HG03439 (cell line): Measurements from ENCODE around the gene IDH1.
"Not testable (repeated sequence)": the region's sequence is repeated elsewhere in the genome, so short reads cannot be mapped to it uniquely, and the experiment has no call there.

Experiments used
- ATAC-seq: cut with Tn5 transposase; IDR thresholded peaks from one replicate; pipeline ENCODE4 v1.9.1; 2021; ENCODE audit warnings: mild to moderate bottlenecking, moderate library complexity; ENCODE audit not compliant: unreplicated experiment

Gene IDH1

DNA sequence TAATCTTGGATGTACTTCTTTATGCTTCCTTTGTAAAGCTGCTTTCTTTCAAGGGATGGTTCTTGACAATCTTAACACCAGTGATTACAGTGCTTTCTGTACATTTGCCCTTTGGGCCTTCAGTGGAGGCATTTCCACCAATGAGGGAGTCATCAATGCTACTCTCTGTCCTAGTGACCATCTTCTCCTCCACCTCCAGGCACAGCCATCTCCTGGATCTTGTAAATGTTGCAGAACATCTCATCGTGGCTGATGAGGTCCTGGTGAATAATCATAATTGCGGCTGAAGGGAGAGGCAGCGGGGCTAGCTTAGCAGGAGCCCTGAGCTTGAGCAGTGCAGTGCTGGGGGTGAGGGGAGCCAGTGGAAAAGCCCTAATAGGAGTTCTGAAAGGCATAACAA lies 32.5 kb downstream of the IDH1 start:
- no peak for ATAC-seq

DNA sequence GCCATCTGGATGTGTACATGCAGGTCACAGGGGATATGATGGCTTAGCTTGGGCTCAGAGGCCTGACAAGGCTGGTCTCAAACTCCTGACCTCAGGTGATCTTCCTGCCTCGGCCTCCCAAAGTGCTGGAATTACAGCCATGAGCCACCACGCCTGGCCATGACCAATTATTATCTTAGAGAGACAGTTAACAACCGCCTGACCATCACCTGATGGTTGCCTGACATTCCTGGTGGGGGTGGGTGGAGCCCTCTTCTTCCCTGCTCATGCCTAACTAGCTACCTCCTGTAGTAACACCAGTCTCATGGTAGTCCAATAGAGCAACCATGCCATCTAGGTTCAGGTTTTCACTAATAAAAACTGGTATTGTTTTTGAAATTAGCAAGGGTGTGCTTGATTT lies 33.0 kb downstream of the IDH1 start:
- ATAC-seq = not testable (repeated sequence)

DNA sequence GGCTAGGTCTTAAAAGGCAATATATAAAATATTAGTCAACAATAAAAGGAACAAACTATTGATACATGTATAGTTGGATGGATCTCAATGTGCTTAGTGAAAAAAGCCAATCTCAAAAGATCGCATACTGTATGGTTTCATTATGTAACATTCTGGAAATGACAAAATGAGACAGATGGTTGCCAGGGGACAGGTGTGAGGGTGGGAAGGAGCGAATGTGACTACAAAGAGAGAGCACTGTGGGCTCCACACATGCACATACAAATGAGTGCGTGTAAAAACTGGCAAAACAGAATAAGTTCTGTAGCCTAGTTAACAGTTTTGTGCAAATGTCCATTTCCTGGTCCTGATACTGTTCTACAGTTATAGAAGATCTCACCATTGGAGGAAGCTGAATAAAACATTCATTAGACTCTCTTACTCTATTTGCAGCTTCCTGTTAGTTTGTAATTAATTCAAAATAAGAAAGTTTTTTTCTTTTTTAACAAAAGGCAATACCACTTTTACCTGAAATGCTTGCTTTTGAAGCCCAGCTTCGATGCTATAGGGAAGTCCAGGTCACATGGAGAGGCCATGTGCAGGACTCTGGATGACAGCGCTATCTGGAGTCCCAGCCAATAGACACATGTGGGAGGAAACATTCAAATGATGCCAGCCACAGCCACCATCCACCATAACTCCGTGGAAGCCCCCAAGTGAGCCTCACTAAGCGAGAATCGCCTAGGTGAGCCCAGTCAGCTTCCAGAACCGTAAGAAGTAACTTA lies 44.0 kb downstream of the IDH1 start:
- no peak for ATAC-seq

GRCh38 chr2:208208335-208209085 lies 46.4 kb downstream of the IDH1 start:
- no peak for ATAC-seq

- no peak for ATAC-seq
Observed at GRCh38 chr2:208207769-208208168, 47.1 kb downstream of the IDH1 start.

GRCh38 chr2:208204166-208204565 lies 50.7 kb downstream of the IDH1 start:
- ATAC-seq = no peak

DNA sequence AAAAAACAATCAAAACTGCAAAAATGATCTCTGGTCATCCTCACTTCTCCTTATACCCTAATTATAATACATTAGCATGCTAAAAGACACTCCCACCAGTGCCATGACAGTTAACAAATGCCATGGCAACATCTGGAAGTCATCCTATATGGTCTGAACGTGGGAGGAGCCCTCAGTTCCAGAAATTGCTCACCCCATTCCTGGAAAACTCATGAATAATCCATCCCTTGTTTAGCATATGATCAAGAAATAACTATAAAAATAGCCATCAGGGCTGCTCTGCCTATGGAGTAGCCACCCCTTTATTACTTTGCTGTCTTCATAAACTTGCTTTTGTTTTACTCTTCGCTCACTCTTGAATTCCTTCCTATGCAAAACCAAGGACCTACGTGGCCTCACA lies 59.3 kb downstream of the IDH1 start:
- ATAC-seq = no peak

DNA sequence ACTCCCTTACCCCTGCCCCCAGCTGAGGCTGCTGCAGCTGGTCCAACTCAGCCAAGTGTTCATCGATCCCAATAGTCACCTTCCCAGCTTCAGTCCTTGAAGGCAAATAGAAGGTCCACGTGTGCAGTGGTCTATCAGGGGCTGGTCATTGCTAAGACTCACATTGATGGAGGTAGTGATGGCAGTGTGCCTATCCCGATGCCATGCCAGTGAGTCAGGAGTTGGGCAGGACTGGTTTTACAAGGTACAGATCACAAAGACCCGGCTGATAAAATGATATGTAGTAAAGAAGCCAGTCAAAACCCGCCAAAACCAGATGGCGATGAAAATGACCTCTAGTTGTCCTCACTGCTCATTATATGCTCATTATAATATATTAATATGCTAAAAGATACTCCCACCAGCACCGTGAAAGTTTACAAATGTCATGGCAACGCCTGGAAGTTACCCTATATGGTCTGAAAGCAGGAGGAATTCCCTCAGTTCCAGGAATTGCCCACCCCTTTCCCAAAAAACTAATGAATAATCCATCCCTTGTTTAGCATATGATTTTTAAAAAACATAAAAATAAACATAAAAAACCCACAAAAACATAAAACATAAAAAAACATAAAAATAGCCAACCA lies 62.1 kb downstream of the IDH1 start:
- no peak for ATAC-seq

DNA sequence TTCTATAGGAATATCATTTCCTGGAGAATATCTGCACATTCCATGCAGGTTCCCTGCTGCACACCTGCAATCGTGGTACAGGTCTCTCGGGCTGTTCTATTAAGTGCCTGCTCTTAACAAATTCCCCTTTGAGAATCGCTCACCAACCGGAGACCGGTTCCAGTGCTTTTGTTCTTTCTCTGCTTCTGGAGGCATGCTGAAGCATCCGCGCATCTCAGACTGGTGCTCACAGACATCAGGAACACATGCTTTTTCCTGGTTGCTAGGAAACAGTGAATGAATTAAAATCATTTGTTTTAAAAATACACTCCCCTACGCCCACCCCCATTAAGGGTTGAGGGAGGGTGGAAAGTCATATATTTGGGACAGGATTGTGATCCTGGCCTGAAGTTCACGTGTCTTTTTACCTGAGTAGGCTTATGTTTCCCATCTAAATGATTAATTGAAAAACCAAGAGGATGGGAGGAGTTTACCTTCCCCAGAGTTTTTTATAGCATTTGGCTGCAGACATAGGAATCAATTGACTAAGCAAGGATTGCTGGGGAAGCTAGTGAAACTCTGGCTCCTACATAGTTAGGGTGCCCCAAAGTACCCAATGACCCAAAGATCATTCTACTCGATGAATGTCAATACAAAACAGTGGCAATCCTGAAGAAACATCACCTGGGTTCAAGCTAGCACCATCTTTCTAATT lies 64.9 kb downstream of the IDH1 start, which contains the start of gene C2orf80:
C2orf80 (minus strand) TSS at position 221 of the 694 bp plus-strand sequence. CDS start 3,044 bp downstream, outside the sequence.
- ATAC-seq = no peak

- ATAC-seq = no peak
Observed at GRCh38 chr2:208189069-208189809, 65.6 kb downstream of the IDH1 start.

GRCh38 chr2:208186893-208187292 lies 68.0 kb downstream of the IDH1 start:
- no peak for ATAC-seq

DNA sequence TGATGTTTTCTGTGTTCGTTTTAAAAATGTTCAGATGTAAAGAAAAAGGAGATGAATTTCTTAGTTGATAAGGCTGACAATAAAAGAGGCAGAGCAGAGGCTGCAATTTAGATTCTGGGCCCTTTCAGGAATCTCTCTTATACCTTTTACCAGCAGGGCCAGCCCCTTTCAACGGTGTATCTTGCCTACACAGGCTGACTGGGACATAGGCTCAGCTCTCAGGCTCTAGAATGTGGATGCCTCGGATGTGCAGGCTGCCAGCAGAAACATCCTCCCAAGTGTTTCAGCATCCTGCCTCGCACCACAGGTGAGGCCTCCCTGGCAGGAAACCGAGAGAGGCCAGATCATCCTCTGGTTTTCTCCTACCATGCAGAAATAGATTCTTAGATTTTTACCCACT lies 68.4 kb downstream of the IDH1 start:
- no peak for ATAC-seq
